Suprapubic skin (tissue), 4 donors: ENCODE measurements around the gene TIMP2. TPM values are rescaled to one million over a fixed set of nuclear protein-coding genes. Genes with fewer than 3 reads are reported as not detected.
"Not testable (repeated sequence)": the region's sequence is repeated elsewhere in the genome, so short reads cannot be mapped to it uniquely, and the experiment has no call there.

Experiments
- DNase-seq, 2 donors: peaks; one replicate each; pipeline ENCODE4 v3.0.0-alpha.2; 2019; ENCODE audit warnings: low spot score in 2 of 2
- H3K27ac ChIP-seq: fragments of 200-600 bp; sonication (generic); one replicate; pipeline ENCODE4 v1.5.1; 2019
- H3K27me3 ChIP-seq: fragments of 200-600 bp; sonication (generic); one replicate; pipeline ENCODE4 v1.5.1; 2019
- H3K36me3 ChIP-seq: fragments of 200-600 bp; sonication (generic); one replicate; pipeline ENCODE4 v1.5.1; 2019
- H3K4me1 ChIP-seq: fragments of 200-600 bp; sonication (generic); one replicate; pipeline ENCODE4 v1.5.1; 2019
- H3K4me3 ChIP-seq: fragments of 200-600 bp; sonication (generic); one replicate; pipeline ENCODE4 v1.5.1; 2019; ENCODE audit warnings: mild to moderate bottlenecking
- H3K9me3 ChIP-seq: fragments of 200-600 bp; sonication (generic); one replicate; pipeline ENCODE4 v1.5.1; 2019
- CTCF ChIP-seq, 2 donors: fragments of 200-600 bp in 1 of 2; fragments of 450-650 bp in 1 of 2; sonication (generic) in 1 of 2; IDR thresholded peaks; one replicate each; pipeline ENCODE4 v1.5.1; 2016 to 2019; ENCODE audit warnings: antibody characterized with exemption in 2 of 2, mild to moderate bottlenecking in 1 of 2, moderate library complexity in 1 of 2
- EP300 ChIP-seq: sonication (generic); formaldehyde crosslinking; IDR thresholded peaks from one replicate; pipeline ENCODE4 v1.6.1; 2017; ENCODE audit warnings: antibody characterized with exemption
- POLR2A ChIP-seq, 2 donors: fragments of 450-650 bp; IDR thresholded peaks; one replicate each; pipeline ENCODE4 v1.6.1; 2017; ENCODE audit warnings: antibody characterized with exemption in 2 of 2, mild to moderate bottlenecking in 2 of 2, moderate library complexity in 2 of 2
- POLR2AphosphoS5 ChIP-seq, 3 donors: sonication (generic); formaldehyde crosslinking; IDR thresholded peaks; one replicate each; pipeline ENCODE4 v1.6.1; 2017; ENCODE audit warnings: antibody characterized with exemption in 3 of 3
- WGBS: methylation state at CpG from one replicate; pipeline ENCODE4 v1.1.5; 2018; 5-methylcytosine and 5-hydroxymethylcytosine counted together
- total RNA-seq, 4 donors: library from RNA; depleted of rRNA; stranded (reverse); fragments of >200 nt; gene quantifications; one replicate each; pipeline ENCODE4 v1.1.0, GENCODE V29; 2016

TIMP2 gene
- total RNA-seq, 4 donors from 2014 or later = 48.4 to 114 (median 76.0) TPM

GRCh38 chr17:78905116-78905515 is 20.1 kb downstream of the TIMP2 start:
- no peak for DNase-seq

GRCh38 chr17:78904371-78904770 is 20.8 kb downstream of the TIMP2 start:
- Histone ChIP-seq H3K36me3 (no peaks in the 10 kb centered on the region), H3K4me1 (peaks cover 21% of the 10 kb centered on the region), H3K27ac (no peak overlapping the region), H3K9me3 (no peaks in the 10 kb centered on the region), H3K4me3 (no peak overlapping the region), H3K27me3 (no peaks in the 10 kb centered on the region)
- no peak for TF ChIP-seq POLR2A (IDR thresholded peaks at IDR 0.05)
- TF ChIP-seq POLR2AphosphoS5 (IDR thresholded peaks at IDR 0.05) = no peak
- no peak for TF ChIP-seq EP300
- TF ChIP-seq CTCF (IDR thresholded peaks at IDR 0.05) = no peak
- WGBS = 77% methylated on average over 8 of the region's 9 CpGs
- DNase-seq = no peak

More at GRCh38 chr17:78905116-78905515, 20.1 kb downstream of the TIMP2 start:
- no peaks in the 10 kb centered on the region for H3K9me3 ChIP-seq
- H3K27ac ChIP-seq = no peak overlapping the region
- H3K4me1 ChIP-seq = peaks cover 15% of the 10 kb centered on the region
- no peaks in the 10 kb centered on the region for H3K36me3 ChIP-seq
- no peaks in the 10 kb centered on the region for H3K27me3 ChIP-seq
- H3K4me3 ChIP-seq = no peak overlapping the region
- 86% methylated on average over 6 of the region's 6 CpGs for WGBS
- no peak for TF ChIP-seq CTCF (IDR thresholded peaks at IDR 0.05)
- no peak for TF ChIP-seq EP300
- TF ChIP-seq POLR2AphosphoS5 (IDR thresholded peaks at IDR 0.05) = no peak
- TF ChIP-seq POLR2A (IDR thresholded peaks at IDR 0.05) = no peak

- 65% methylated on average over 12 of the region's 17 CpGs for WGBS
- Histone ChIP-seq H3K4me3 (no peak within 1 kb of the TSS), H3K27ac (peak within 1 kb of the TSS; percentile 43), H3K9me3 (no peaks in the 10 kb centered on the region), H3K36me3 (no peaks in the 10 kb centered on the region), H3K4me1 (peaks cover 28% of the 10 kb centered on the region), H3K27me3 (no peaks in the 10 kb centered on the region)
- TF ChIP-seq CTCF (IDR thresholded peaks at IDR 0.05) (no peak), POLR2AphosphoS5 (IDR thresholded peaks at IDR 0.05) (no peak), POLR2A (IDR thresholded peaks at IDR 0.05) (no peak)
- no peak for DNase-seq
Measured at GRCh38 chr17:78903101-78903779, 21.9 kb downstream of the TIMP2 start, which contains the start of gene CEP295NL. Gene CEP295NL, minus strand, starts transcription at chr17:78903201. Its CDS starts 1,373 bp downstream, at chr17:78901828.

- 83% methylated on average over 6 of the region's 8 CpGs for WGBS
Measured at GRCh38 chr17:78902231-78902630, 23.0 kb downstream of the TIMP2 start.

GRCh38 chr17:78901806-78902205 is 23.4 kb downstream of the TIMP2 start:
- Histone ChIP-seq H3K27ac (no peak overlapping the region), H3K4me3 (no peak overlapping the region), H3K4me1 (peaks cover 41% of the 10 kb centered on the region), H3K36me3 (no peaks in the 10 kb centered on the region), H3K27me3 (no peaks in the 10 kb centered on the region), H3K9me3 (no peaks in the 10 kb centered on the region)
- 93% methylated on average over 10 of the region's 10 CpGs for WGBS
- TF ChIP-seq POLR2AphosphoS5 (IDR thresholded peaks at IDR 0.05) (no peak), CTCF (IDR thresholded peaks at IDR 0.05) (no peak), POLR2A (IDR thresholded peaks at IDR 0.05) (no peak), EP300 (no peak)
- DNase-seq = no peak

More at GRCh38 chr17:78902231-78902630, 23.0 kb downstream of the TIMP2 start:
- not testable (repeated sequence) for H3K36me3 ChIP-seq, H3K27ac ChIP-seq, H3K9me3 ChIP-seq, DNase-seq, H3K4me3 ChIP-seq, H3K27me3 ChIP-seq
- peaks cover 36% of the 10 kb centered on the region for H3K4me1 ChIP-seq
